Panc1 (cell line): ENCODE data around the gene S1PR5.

Experiments
- CTCF ChIP-seq: fragments of 450-650 bp; IDR thresholded peaks from 2 replicates; pipeline ENCODE4 v1.5.1; 2017; ENCODE audit warnings: mild to moderate bottlenecking
- POLR2AphosphoS5 ChIP-seq: IDR thresholded peaks from 2 replicates; pipeline ENCODE4 v1.6.1; 2012; ENCODE audit warnings: mild to moderate bottlenecking, low read depth, low read length, moderate library complexity
- SIN3A ChIP-seq: IDR thresholded peaks from 2 replicates; pipeline ENCODE4 v1.6.1; 2012; ENCODE audit warnings: low read depth, mild to moderate bottlenecking, low read length, moderate library complexity, borderline replicate concordance; ENCODE audit not compliant: insufficient read depth

DNA sequence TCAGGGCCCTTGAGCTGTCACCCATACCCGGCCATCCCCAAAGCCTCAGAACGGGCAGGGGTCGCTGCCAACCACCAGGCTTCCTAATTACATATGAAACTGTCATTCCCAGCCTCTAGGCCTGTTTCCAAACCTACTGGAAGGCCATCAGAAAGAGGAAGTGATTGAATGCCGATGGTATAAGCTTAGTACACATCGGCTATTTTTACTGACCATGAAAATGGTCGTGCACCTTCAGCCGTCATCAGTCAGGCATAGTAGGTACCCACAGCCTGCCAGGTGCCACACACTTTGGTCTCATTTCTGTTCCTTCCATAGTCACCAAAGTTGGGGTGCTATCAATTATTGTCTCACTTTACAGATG is 38.3 kb upstream of the S1PR5 start:
- no peak for TF ChIP-seq SIN3A
- no peak for TF ChIP-seq CTCF
- TF ChIP-seq POLR2AphosphoS5 = no peak
